ENCODE data around the gene ERP44. TPM values are rescaled to one million over a fixed set of nuclear protein-coding genes. Genes with fewer than 3 reads are reported as not detected.
"Not testable (repeated sequence)": the region's sequence is repeated elsewhere in the genome, so short reads cannot be mapped to it uniquely, and the experiment has no call there.

Gene ERP44
- total and polyA plus RNA-seq, 9 donors: 16.0 to 26.5 (median 18.8) TPM

GRCh38 chr9:100105861-100106260, 7.1 kb upstream of the ERP44 start:
- no peaks in the 10 kb centered on the region for H3K27me3 ChIP-seq (ENCODE audit: control insufficient read depth, insufficient read depth, low read length)
- 0% methylated on average over 1 of the region's 1 CpG for WGBS (ENCODE audit: insufficient coverage)
- no peak overlapping the region for H3K4me3 ChIP-seq (ENCODE audit: low read length)
- H3K27ac ChIP-seq (ENCODE audit: low read length): no peak overlapping the region
- H3K9me3 ChIP-seq (replicated peaks; ENCODE audit: control insufficient read depth, low read depth, low read length): no peaks in the 10 kb centered on the region
- no peak for DNase-seq
- peaks cover 25% of the 10 kb centered on the region for H3K36me3 ChIP-seq (ENCODE audit: control insufficient read depth, insufficient read depth, low read length)
- no peaks in the 10 kb centered on the region for H3K4me1 ChIP-seq (ENCODE audit: control insufficient read depth, insufficient read depth, low read length)

GRCh38 chr9:100104314-100104713, 5.5 kb upstream of the ERP44 start:
- Histone ChIP-seq H3K36me3 (ENCODE audit: control insufficient read depth, insufficient read depth, low read length) (peaks cover 25% of the 10 kb centered on the region), H3K9me3 (replicated peaks; ENCODE audit: control insufficient read depth, low read depth, low read length) (no peaks in the 10 kb centered on the region), H3K4me3 (ENCODE audit: low read length) (no peak overlapping the region), H3K4me1 (ENCODE audit: control insufficient read depth, insufficient read depth, low read length) (peaks cover 6% of the 10 kb centered on the region), H3K27ac (ENCODE audit: low read length) (no peak overlapping the region), H3K27me3 (ENCODE audit: control insufficient read depth, insufficient read depth, low read length) (no peaks in the 10 kb centered on the region)
- DNase-seq: no peak
- WGBS (ENCODE audit: insufficient coverage): 92% methylated on average over 2 of the region's 4 CpGs

DNA sequence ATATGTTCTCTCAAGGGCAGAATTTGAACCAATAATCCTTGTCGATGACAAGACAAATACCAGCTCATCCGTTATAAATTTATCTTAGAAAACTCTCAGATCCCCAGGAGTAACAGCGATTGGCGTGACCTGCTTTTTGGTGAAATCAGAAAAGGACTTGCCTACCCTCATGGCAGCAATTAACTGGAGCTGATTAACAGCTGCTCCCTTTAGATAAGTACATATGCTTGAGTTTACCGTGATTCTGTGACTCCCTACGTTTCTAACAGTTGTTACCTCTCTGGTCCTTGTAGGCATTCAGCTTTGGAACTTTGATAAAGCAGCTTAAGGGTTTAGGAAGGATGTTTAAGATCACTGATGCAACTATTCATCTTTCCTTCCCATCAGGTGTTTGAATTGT, 2.8 kb upstream of the ERP44 start:
- DNase-seq: no peak
- no peaks in the 10 kb centered on the region for H3K9me3 ChIP-seq (replicated peaks; ENCODE audit: control insufficient read depth, low read depth, low read length)
- no peak overlapping the region for H3K27ac ChIP-seq (ENCODE audit: low read length)
- H3K4me3 ChIP-seq (ENCODE audit: low read length): no peak overlapping the region
- H3K36me3 ChIP-seq (ENCODE audit: control insufficient read depth, insufficient read depth, low read length): peaks cover 20% of the 10 kb centered on the region
- peaks cover 13% of the 10 kb centered on the region for H3K4me1 ChIP-seq (ENCODE audit: control insufficient read depth, insufficient read depth, low read length)
- H3K27me3 ChIP-seq (ENCODE audit: control insufficient read depth, insufficient read depth, low read length): no peaks in the 10 kb centered on the region
- WGBS (ENCODE audit: insufficient coverage): 86% methylated on average over 2 of the region's 6 CpGs

DNA sequence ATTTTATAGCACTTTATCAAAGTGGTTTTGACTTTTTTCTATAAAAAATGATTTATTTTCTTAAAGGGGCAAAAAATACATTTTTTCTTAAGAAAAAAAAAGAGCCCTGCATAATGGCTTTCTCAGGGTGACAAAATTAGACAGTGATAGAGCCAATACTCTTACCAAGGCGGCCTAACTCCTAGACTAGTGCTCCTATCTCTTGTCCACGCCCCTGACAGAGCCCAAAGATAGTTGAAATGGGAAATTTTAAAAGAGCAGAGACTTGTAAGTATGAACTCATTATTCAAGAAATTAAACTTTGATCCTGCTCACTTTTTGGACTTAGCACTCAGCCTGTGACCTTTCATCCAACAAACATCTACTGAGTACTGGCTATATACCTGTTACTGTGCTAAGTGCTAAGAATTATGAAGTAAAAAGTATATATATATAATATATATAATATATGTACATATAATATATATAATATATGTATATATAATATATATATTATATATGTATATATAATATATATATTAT, 1.4 kb upstream of the ERP44 start:
- H3K27ac ChIP-seq (ENCODE audit: low read length): peak overlapping the region; percentile 98
- peaks cover 10% of the 10 kb centered on the region for H3K36me3 ChIP-seq (ENCODE audit: control insufficient read depth, insufficient read depth, low read length)
- no CpG with 5 or more reads among the region's 2 CpGs for WGBS (ENCODE audit: insufficient coverage)
- H3K4me1 ChIP-seq (ENCODE audit: control insufficient read depth, insufficient read depth, low read length): peaks cover 13% of the 10 kb centered on the region
- no peak for DNase-seq
- no peaks in the 10 kb centered on the region for H3K27me3 ChIP-seq (ENCODE audit: control insufficient read depth, insufficient read depth, low read length)
- H3K9me3 ChIP-seq (replicated peaks; ENCODE audit: control insufficient read depth, low read depth, low read length): no peaks in the 10 kb centered on the region
- peak overlapping the region; percentile 98 for H3K4me3 ChIP-seq (ENCODE audit: low read length)

DNA sequence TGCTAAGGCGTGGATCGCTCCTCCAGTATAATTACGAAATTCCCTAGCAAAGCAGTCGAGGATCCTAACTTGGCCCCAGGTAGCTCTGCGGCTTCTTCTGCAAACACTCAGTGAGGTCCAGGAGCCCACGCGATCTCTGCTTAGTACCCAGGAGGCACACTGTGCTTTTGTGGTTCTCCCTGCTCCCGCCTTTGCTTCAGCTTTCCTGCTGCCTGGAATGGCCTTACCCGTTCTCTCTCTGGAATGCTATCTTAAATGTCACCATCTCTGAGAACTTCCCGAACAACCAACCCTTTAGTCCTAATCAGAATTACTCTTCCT, 882 bp upstream of the ERP44 start:
- Histone ChIP-seq H3K4me1 (ENCODE audit: control insufficient read depth, insufficient read depth, low read length) (peaks cover 13% of the 10 kb centered on the region), H3K27ac (ENCODE audit: low read length) (peak overlapping the region; percentile 98), H3K36me3 (ENCODE audit: control insufficient read depth, insufficient read depth, low read length) (peaks cover 8% of the 10 kb centered on the region), H3K27me3 (ENCODE audit: control insufficient read depth, insufficient read depth, low read length) (no peaks in the 10 kb centered on the region), H3K4me3 (ENCODE audit: low read length) (peak overlapping the region; percentile 98), H3K9me3 (replicated peaks; ENCODE audit: control insufficient read depth, low read depth, low read length) (no peaks in the 10 kb centered on the region)
- 4% methylated on average over 8 of the region's 10 CpGs for WGBS (ENCODE audit: insufficient coverage)
- no peak for DNase-seq

GRCh38 chr9:100098046-100098886, 534 bp downstream of the ERP44 start:
- Histone ChIP-seq H3K4me3 (ENCODE audit: low read length) (peak overlapping the region; percentile 98), H3K4me1 (ENCODE audit: control insufficient read depth, insufficient read depth, low read length) (peaks cover 13% of the 10 kb centered on the region), H3K36me3 (ENCODE audit: control insufficient read depth, insufficient read depth, low read length) (peaks cover 3% of the 10 kb centered on the region), H3K27me3 (ENCODE audit: control insufficient read depth, insufficient read depth, low read length) (no peaks in the 10 kb centered on the region), H3K27ac (ENCODE audit: low read length) (peak overlapping the region; percentile 97), H3K9me3 (replicated peaks; ENCODE audit: control insufficient read depth, low read depth, low read length) (no peaks in the 10 kb centered on the region)
- WGBS (ENCODE audit: insufficient coverage): 2% methylated on average over 16 of the region's 37 CpGs
- DNase-seq: peak; percentile 63

- WGBS (ENCODE audit: insufficient coverage): no CpG with 5 or more reads among the region's 3 CpGs
Measured at GRCh38 chr9:100096378-100096916, 2.4 kb downstream of the ERP44 start.

DNA sequence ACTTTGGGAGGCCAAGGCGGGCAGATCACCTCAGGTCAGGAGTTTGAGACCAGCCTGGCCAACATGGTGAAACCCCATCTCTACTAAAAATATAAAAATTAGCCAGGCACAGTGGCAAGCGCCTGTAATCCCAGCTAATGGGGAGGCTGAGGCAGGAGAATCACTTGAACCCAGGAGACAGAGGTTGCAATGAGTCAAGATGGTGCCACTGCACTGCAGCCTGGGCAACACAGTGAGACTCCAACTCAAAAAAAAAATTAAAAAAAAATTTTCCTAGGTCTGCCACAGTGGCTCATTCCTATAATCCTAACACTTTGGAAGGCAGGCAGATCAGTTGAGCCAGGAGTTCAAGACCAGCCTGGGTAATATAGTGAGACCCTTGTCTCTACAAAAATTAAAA, 4.4 kb downstream of the ERP44 start:
- not testable (repeated sequence) for H3K27me3 ChIP-seq (ENCODE audit: control insufficient read depth, insufficient read depth, low read length); H3K27ac ChIP-seq (ENCODE audit: low read length); H3K36me3 ChIP-seq (ENCODE audit: control insufficient read depth, insufficient read depth, low read length); H3K9me3 ChIP-seq (replicated peaks; ENCODE audit: control insufficient read depth, low read depth, low read length); H3K4me3 ChIP-seq (ENCODE audit: low read length); H3K4me1 ChIP-seq (ENCODE audit: control insufficient read depth, insufficient read depth, low read length); DNase-seq
- no CpG with 5 or more reads among the region's 2 CpGs for WGBS (ENCODE audit: insufficient coverage)

More at GRCh38 chr9:100096378-100096916, 2.4 kb downstream of the ERP44 start:
- H3K4me3 ChIP-seq (ENCODE audit: low read length): no peak overlapping the region
- peak; percentile 18 for DNase-seq
- H3K9me3 ChIP-seq (replicated peaks; ENCODE audit: control insufficient read depth, low read depth, low read length): no peaks in the 10 kb centered on the region
- no peak overlapping the region for H3K27ac ChIP-seq (ENCODE audit: low read length)
- H3K36me3 ChIP-seq (ENCODE audit: control insufficient read depth, insufficient read depth, low read length): no peaks in the 10 kb centered on the region
- no peaks in the 10 kb centered on the region for H3K27me3 ChIP-seq (ENCODE audit: control insufficient read depth, insufficient read depth, low read length)
- peaks cover 13% of the 10 kb centered on the region for H3K4me1 ChIP-seq (ENCODE audit: control insufficient read depth, insufficient read depth, low read length)

- DNase-seq: no peak
- Histone ChIP-seq H3K9me3 (replicated peaks; ENCODE audit: control insufficient read depth, low read depth, low read length) (no peaks in the 10 kb centered on the region), H3K27me3 (ENCODE audit: control insufficient read depth, insufficient read depth, low read length) (no peaks in the 10 kb centered on the region), H3K4me1 (ENCODE audit: control insufficient read depth, insufficient read depth, low read length) (no peaks in the 10 kb centered on the region), H3K4me3 (ENCODE audit: low read length) (no peak overlapping the region), H3K36me3 (ENCODE audit: control insufficient read depth, insufficient read depth, low read length) (no peaks in the 10 kb centered on the region), H3K27ac (ENCODE audit: low read length) (no peak overlapping the region)
- no CpG with 5 or more reads among the region's 1 CpG for WGBS (ENCODE audit: insufficient coverage)
Measured at GRCh38 chr9:100092066-100092465, 6.7 kb downstream of the ERP44 start.

- no peak overlapping the region for H3K4me3 ChIP-seq (ENCODE audit: low read length)
- no CpG with 5 or more reads among the region's 1 CpG for WGBS (ENCODE audit: insufficient coverage)
- no peak for DNase-seq
- H3K9me3 ChIP-seq (replicated peaks; ENCODE audit: control insufficient read depth, low read depth, low read length): no peaks in the 10 kb centered on the region
- no peaks in the 10 kb centered on the region for H3K27me3 ChIP-seq (ENCODE audit: control insufficient read depth, insufficient read depth, low read length)
- no peaks in the 10 kb centered on the region for H3K4me1 ChIP-seq (ENCODE audit: control insufficient read depth, insufficient read depth, low read length)
- no peaks in the 10 kb centered on the region for H3K36me3 ChIP-seq (ENCODE audit: control insufficient read depth, insufficient read depth, low read length)
- no peak overlapping the region for H3K27ac ChIP-seq (ENCODE audit: low read length)
Measured at GRCh38 chr9:100091650-100092049, 7.2 kb downstream of the ERP44 start.
